Sigmoid colon (tissue), 7 donors: ENCODE measurements around the gene CD33. TPM values are rescaled to one million over a fixed set of nuclear protein-coding genes. Genes with fewer than 3 reads are reported as not detected.

ENCODE experiments used
- DNase-seq: peaks from one replicate; pipeline ENCODE4 v3.0.0-alpha.2; 2019
- H3K27ac ChIP-seq, 4 donors: fragments of 200-600 bp; sonication (generic); one replicate each; pipeline ENCODE4 v1.5.1; 2016 to 2019; ENCODE audit warnings: mild to moderate bottlenecking in 1 of 4
- H3K27me3 ChIP-seq, 3 donors: fragments of 200-600 bp; sonication (generic); one replicate each; pipeline ENCODE4 v1.5.1; 2019; ENCODE audit warnings: mild to moderate bottlenecking in 1 of 3
- H3K36me3 ChIP-seq, 4 donors: fragments of 200-600 bp; sonication (generic); one replicate each; pipeline ENCODE4 v1.5.1; 2016 to 2019
- H3K4me1 ChIP-seq, 4 donors: fragments of 200-600 bp; sonication (generic); one replicate each; pipeline ENCODE4 v1.5.1; 2017 to 2019
- H3K4me3 ChIP-seq, 4 donors: fragments of 200-600 bp; sonication (generic); one replicate each; pipeline ENCODE4 v1.5.1; 2017 to 2019; ENCODE audit warnings: mild to moderate bottlenecking in 2 of 4, moderate library complexity in 1 of 4
- H3K9me3 ChIP-seq, 4 donors: fragments of 200-600 bp in 3 of 4; sonication (generic) in 3 of 4; one replicate each; pipeline versions ENCODE4 v1.5.1 to v1.6.1; 2013 to 2019
- CTCF ChIP-seq, 4 experiments: fragments of 450-650 bp in 3 of 4; fragments of 200-600 bp in 1 of 4; IDR thresholded peaks; one replicate each; pipeline ENCODE4 v1.5.1; 2016 to 2019; ENCODE audit warnings: antibody characterized with exemption in 4 of 4, mild to moderate bottlenecking in 3 of 4, moderate library complexity in 2 of 4
- EP300 ChIP-seq, 4 donors: sonication (generic); formaldehyde crosslinking; IDR thresholded peaks; one replicate each; pipeline ENCODE4 v1.6.1; 2017; ENCODE audit warnings: antibody characterized with exemption in 4 of 4
- POLR2A ChIP-seq, 2 donors: fragments of 450-650 bp; IDR thresholded peaks; one replicate each; pipeline ENCODE4 v1.6.1; 2016; ENCODE audit warnings: antibody characterized with exemption in 2 of 2, mild to moderate bottlenecking in 2 of 2, moderate library complexity in 2 of 2
- POLR2AphosphoS5 ChIP-seq, 4 donors: sonication (generic); formaldehyde crosslinking; IDR thresholded peaks; one replicate each; pipeline ENCODE4 v1.6.1; 2017; ENCODE audit warnings: antibody characterized with exemption in 4 of 4
- WGBS, 2 donors: extraction: QIAGEN DNeasy Blood & Tissue Kit; methylation state at CpG; one replicate each; pipeline ENCODE4 v1.1.7; 2013; 5-methylcytosine and 5-hydroxymethylcytosine counted together
- intact Hi-C: fragments of 100-400 bp; cut with DNase I; formaldehyde crosslinking; loops from one replicate; pipeline ENCODE4 v1.15.1; 2023
- polyA plus RNA-seq, 3 donors: library from polyadenylated mRNA; stranded (reverse); fragments of 200-250 nt; gene quantifications; one replicate each; pipeline ENCODE4 v1.2.3, GENCODE V29; 2013
- total RNA-seq, 4 donors: library from RNA; depleted of rRNA; stranded (reverse); fragments of >200 nt; gene quantifications; one replicate each; pipeline ENCODE4 v1.1.0, GENCODE V29; 2016
- donor health status: healthy with polysubstance abuse.
- donor health status: Bipolar disorder and iron deficiency.
- donor health status: healthy.

CD33 gene
- total and polyA plus RNA-seq, 7 donors: 2.5 to 8.1 (median 4.2) TPM

- intact Hi-C loops: no loop called here
- 79 to 89% methylated on average over 25 of the region's 25 CpGs for WGBS, 2 donors
- Histone ChIP-seq H3K27ac (no peak overlapping the region), H3K4me3 (no peak overlapping the region), H3K4me1 (no peaks in the 10 kb centered on the region), H3K36me3 (no peaks in the 10 kb centered on the region), H3K27me3 (peaks cover 0 to 25% (median 18%) of the 10 kb centered on the region in 3 donors), H3K9me3 (no peaks in the 10 kb centered on the region)
- no peak for DNase-seq
- TF ChIP-seq POLR2AphosphoS5 (IDR thresholded peaks at IDR 0.05) (no peak), CTCF (IDR thresholded peaks at IDR 0.05) (no peak), EP300 (IDR thresholded peaks at IDR 0.05) (no peak), POLR2A (IDR thresholded peaks at IDR 0.05) (no peak)
Observed at GRCh38 chr19:51185069-51185867, 39.6 kb upstream of the CD33 start.

- Histone ChIP-seq H3K4me3 (no peak overlapping the region), H3K36me3 (no peaks in the 10 kb centered on the region), H3K27me3 (peaks cover 0 to 25% (median 18%) of the 10 kb centered on the region in 3 donors), H3K4me1 (no peaks in the 10 kb centered on the region), H3K27ac (no peak overlapping the region), H3K9me3 (no peaks in the 10 kb centered on the region)
- TF ChIP-seq CTCF (IDR thresholded peaks at IDR 0.05): no peak
- no peak for TF ChIP-seq POLR2A (IDR thresholded peaks at IDR 0.05)
- no peak for TF ChIP-seq EP300 (IDR thresholded peaks at IDR 0.05)
- TF ChIP-seq POLR2AphosphoS5 (IDR thresholded peaks at IDR 0.05): no peak
- WGBS, 2 donors: 78 to 87% methylated on average over 5 of the region's 5 CpGs
- intact Hi-C loops: no loop called here
- DNase-seq: no peak
Observed at GRCh38 chr19:51185868-51186215, 39.0 kb upstream of the CD33 start.

- Histone ChIP-seq H3K27me3 (peaks cover 0 to 25% (median 18%) of the 10 kb centered on the region in 3 donors), H3K9me3 (no peaks in the 10 kb centered on the region), H3K36me3 (no peaks in the 10 kb centered on the region), H3K4me3 (no peak overlapping the region), H3K27ac (no peak overlapping the region), H3K4me1 (no peaks in the 10 kb centered on the region)
- TF ChIP-seq POLR2AphosphoS5 (IDR thresholded peaks at IDR 0.05): no peak
- TF ChIP-seq EP300 (IDR thresholded peaks at IDR 0.05): no peak
- no peak for TF ChIP-seq POLR2A (IDR thresholded peaks at IDR 0.05)
- TF ChIP-seq CTCF (IDR thresholded peaks at IDR 0.05): no peak
- DNase-seq: no peak
- 60 to 72% methylated on average over 13 of the region's 13 CpGs for WGBS, 2 donors
- intact Hi-C loops: no loop called here
Observed at GRCh38 chr19:51186323-51186722, 38.6 kb upstream of the CD33 start.

- peaks cover 0 to 25% (median 18%) of the 10 kb centered on the region in 3 donors for H3K27me3 ChIP-seq
- TF ChIP-seq POLR2AphosphoS5 (IDR thresholded peaks at IDR 0.05) (no peak), EP300 (IDR thresholded peaks at IDR 0.05) (no peak), POLR2A (IDR thresholded peaks at IDR 0.05) (no peak), CTCF (IDR thresholded peaks at IDR 0.05) (no peak)
- H3K9me3 ChIP-seq: no peaks in the 10 kb centered on the region
- H3K36me3 ChIP-seq: no peaks in the 10 kb centered on the region
- WGBS, 2 donors: 89 to 91% methylated on average over 11 of the region's 11 CpGs
- no peak overlapping the region for H3K27ac ChIP-seq
- intact Hi-C loops: no loop called here
- DNase-seq: no peak
- H3K4me1 ChIP-seq: no peaks in the 10 kb centered on the region
- no peak overlapping the region for H3K4me3 ChIP-seq
Observed at GRCh38 chr19:51187395-51188226, 37.3 kb upstream of the CD33 start.
